Osteocyte (in vitro differentiated cells): Measurements from ENCODE around the gene AFG3L2. TPM values are rescaled to one million over a fixed set of nuclear protein-coding genes. Genes with fewer than 3 reads are reported as not detected.
"Not testable (repeated sequence)": the region's sequence is repeated elsewhere in the genome, so short reads cannot be mapped to it uniquely, and the experiment has no call there.

ENCODE experiments used
- DNase-seq: peaks from one replicate; pipeline ENCODE4 v3.0.0; 2021; ENCODE audit warnings: mixed read lengths; ENCODE audit not compliant: unreplicated experiment; ENCODE audit errors: extremely low spot score
- H3K27ac Mint-ChIP-seq: one replicate; pipeline ENCODE4 v1.8.0; 2021; ENCODE audit warnings: mild to moderate bottlenecking, mixed read lengths; ENCODE audit not compliant: unreplicated experiment
- H3K27me3 Mint-ChIP-seq: one replicate; pipeline ENCODE4 v1.8.0; 2021; ENCODE audit warnings: mixed read lengths; ENCODE audit not compliant: unreplicated experiment
- H3K36me3 Mint-ChIP-seq: one replicate; pipeline ENCODE4 v1.8.0; 2021; ENCODE audit warnings: mixed read lengths; ENCODE audit not compliant: unreplicated experiment
- H3K4me1 Mint-ChIP-seq: one replicate; pipeline ENCODE4 v1.8.0; 2021; ENCODE audit warnings: mixed read lengths; ENCODE audit not compliant: unreplicated experiment
- H3K4me3 Mint-ChIP-seq: one replicate; pipeline ENCODE4 v1.8.0; 2021; ENCODE audit warnings: mild to moderate bottlenecking, moderate library complexity, mixed read lengths; ENCODE audit not compliant: unreplicated experiment
- H3K9me3 Mint-ChIP-seq: one replicate; pipeline ENCODE4 v1.8.0; 2021; ENCODE audit warnings: mixed read lengths; ENCODE audit not compliant: unreplicated experiment
- CTCF ChIP-seq: fragments of 200-600 bp; sonication (generic); IDR thresholded peaks from 2 replicates; pipeline ENCODE4 v1.5.0; 2021; ENCODE audit warnings: antibody characterized with exemption, mild to moderate bottlenecking, moderate library complexity
- total RNA-seq: library from RNA; stranded (reverse); gene quantifications from 2 replicates; pipeline ENCODE4 v1.2.1, GENCODE V29; 2021

AFG3L2 gene
- total RNA-seq, 1 donor from 2014 or later = 44.4 TPM

DNA sequence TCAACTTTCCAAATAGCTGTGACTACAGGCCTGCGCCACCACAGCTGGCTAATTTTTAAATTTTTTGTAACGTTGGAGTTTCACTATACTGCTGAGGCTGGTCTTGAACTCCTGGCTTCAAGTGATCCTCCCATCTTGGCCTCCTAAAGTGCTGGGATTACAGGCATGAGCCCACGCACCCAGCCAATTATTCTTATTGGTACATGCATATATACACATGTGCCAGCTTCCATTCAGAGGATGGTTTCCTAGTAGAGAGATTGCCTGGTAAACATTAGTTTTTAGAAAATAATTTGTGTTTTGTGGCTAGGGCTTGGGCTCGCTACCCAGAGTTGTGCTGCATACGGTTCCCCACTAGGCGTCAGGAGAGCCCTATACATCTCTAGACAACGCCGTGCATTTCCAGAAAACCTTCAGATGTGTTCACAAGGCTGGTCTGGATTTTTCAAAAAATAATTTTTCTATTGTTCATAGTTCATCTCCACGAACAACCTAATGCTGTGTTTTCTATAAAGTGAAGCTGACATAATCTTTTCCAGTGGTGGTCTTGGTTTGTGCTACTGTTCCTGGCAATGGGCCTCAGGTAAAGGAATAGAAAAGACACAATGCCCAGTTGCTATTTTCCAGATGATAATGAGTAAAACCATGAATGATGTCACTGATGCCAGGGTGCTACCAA is 14.6 kb upstream of the AFG3L2 start:
- Mint-ChIP-seq H3K27me3 (no peaks in the 10 kb centered on the region), H3K9me3 (no peaks in the 10 kb centered on the region), H3K27ac (no peak overlapping the region), H3K4me3 (no peak overlapping the region), H3K4me1 (peaks cover 2% of the 10 kb centered on the region), H3K36me3 (no peaks in the 10 kb centered on the region)
- peak; percentile 97 for TF ChIP-seq CTCF
- DNase-seq = no peak

GRCh38 chr18:12388442-12388841 is 11.4 kb upstream of the AFG3L2 start:
- H3K4me1 Mint-ChIP-seq = peaks cover 2% of the 10 kb centered on the region
- TF ChIP-seq CTCF = no peak
- H3K36me3 Mint-ChIP-seq = no peaks in the 10 kb centered on the region
- no peak overlapping the region for H3K27ac Mint-ChIP-seq
- no peaks in the 10 kb centered on the region for H3K27me3 Mint-ChIP-seq
- no peaks in the 10 kb centered on the region for H3K9me3 Mint-ChIP-seq
- no peak overlapping the region for H3K4me3 Mint-ChIP-seq
- DNase-seq = no peak

- Mint-ChIP-seq H3K9me3 (no peaks in the 10 kb centered on the region), H3K4me1 (no peaks in the 10 kb centered on the region), H3K27ac (no peak overlapping the region), H3K4me3 (no peak overlapping the region), H3K36me3 (peaks cover 2% of the 10 kb centered on the region), H3K27me3 (no peaks in the 10 kb centered on the region)
- DNase-seq = no peak
- no peak for TF ChIP-seq CTCF
Observed at GRCh38 chr18:12384261-12384660, 7.2 kb upstream of the AFG3L2 start.

GRCh38 chr18:12383759-12384158 is 6.7 kb upstream of the AFG3L2 start:
- H3K27ac Mint-ChIP-seq, H3K4me3 Mint-ChIP-seq, H3K4me1 Mint-ChIP-seq, DNase-seq, H3K27me3 Mint-ChIP-seq, H3K9me3 Mint-ChIP-seq, H3K36me3 Mint-ChIP-seq: not testable (repeated sequence)

- H3K9me3 Mint-ChIP-seq, H3K36me3 Mint-ChIP-seq, H3K4me1 Mint-ChIP-seq, H3K27me3 Mint-ChIP-seq, DNase-seq, H3K4me3 Mint-ChIP-seq, H3K27ac Mint-ChIP-seq: not testable (repeated sequence)
Observed at GRCh38 chr18:12382221-12382814, 5.3 kb upstream of the AFG3L2 start.

DNA sequence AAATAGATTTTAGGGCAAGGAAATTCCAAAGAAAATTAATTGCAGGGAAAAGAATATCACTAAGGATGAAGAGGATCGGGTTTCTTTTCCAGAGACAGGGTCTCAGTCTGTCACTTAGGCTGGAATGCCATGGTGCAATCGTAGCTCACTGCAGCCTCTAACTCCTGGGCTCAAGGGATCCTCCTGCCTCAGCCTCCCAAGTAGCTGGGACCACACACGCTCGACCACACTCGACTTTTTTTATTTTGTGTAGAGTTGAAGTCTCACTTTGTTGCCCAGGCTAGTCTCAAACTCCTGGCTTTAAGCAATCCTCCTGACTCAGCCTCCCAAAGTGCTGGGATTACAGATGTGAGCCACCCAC is 1.2 kb upstream of the AFG3L2 start:
- not testable (repeated sequence) for H3K27me3 Mint-ChIP-seq, H3K36me3 Mint-ChIP-seq, H3K9me3 Mint-ChIP-seq, DNase-seq
- Mint-ChIP-seq H3K27ac (peak overlapping the region; percentile 98), H3K4me1 (peaks cover 33% of the 10 kb centered on the region), H3K4me3 (peak overlapping the region; percentile 86)
